HG02798 (cell line): ENCODE measurements around the gene ANO2.
"Not testable (repeated sequence)": the region's sequence is repeated elsewhere in the genome, so short reads cannot be mapped to it uniquely, and the experiment has no call there.

Experiments used
- ATAC-seq: cut with Tn5 transposase; IDR thresholded peaks from one replicate; pipeline ENCODE4 v1.9.1; 2021; ENCODE audit warnings: mild to moderate bottlenecking; ENCODE audit not compliant: unreplicated experiment, poor library complexity

Gene ANO2

GRCh38 chr12:5900076-5900475, 45.0 kb downstream of the ANO2 start:
- ATAC-seq, result no peak

- ATAC-seq, result no peak
Measured at GRCh38 chr12:5899675-5900074, 45.4 kb downstream of the ANO2 start.

GRCh38 chr12:5898874-5899273, 46.2 kb downstream of the ANO2 start:
- ATAC-seq, result no peak

DNA sequence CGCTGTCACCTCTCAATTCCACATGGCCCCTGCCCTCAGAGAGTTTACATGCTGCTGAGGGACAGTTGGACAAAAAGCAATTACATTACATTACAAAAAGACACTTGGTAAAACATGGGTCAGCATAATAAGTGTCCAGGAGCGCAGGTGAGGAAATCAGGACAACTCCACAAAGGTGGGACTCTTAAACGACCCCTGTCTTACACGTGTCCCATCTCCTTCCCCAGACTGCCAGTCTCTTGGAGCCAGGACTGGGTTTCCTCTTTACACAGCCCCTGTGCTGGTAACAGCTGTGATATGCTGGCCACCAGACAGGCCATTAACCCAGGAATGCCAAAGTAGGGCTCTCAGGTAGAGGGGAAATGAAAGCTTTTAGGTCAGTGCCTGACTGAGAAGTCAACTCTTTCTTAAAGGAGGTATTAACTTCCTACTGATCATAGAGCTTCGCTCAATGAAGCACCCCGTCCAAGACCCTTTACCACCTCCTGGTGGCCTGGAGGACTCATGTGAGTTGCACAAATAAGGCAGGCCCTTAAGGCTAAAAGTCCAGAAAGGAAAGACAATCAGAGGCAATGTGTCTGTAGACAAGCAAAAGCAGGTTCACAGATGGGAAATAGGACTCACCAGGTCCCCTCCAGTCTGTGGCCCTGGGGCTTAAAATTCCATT, 55.5 kb downstream of the ANO2 start:
- no peak for ATAC-seq

- no peak for ATAC-seq
Measured at GRCh38 chr12:5888816-5889315, 56.2 kb downstream of the ANO2 start.

- not testable (repeated sequence) for ATAC-seq
Measured at GRCh38 chr12:5887819-5888218, 57.2 kb downstream of the ANO2 start.

GRCh38 chr12:5884866-5885265, 60.2 kb downstream of the ANO2 start:
- no peak for ATAC-seq

GRCh38 chr12:5884285-5884684, 60.8 kb downstream of the ANO2 start:
- no peak for ATAC-seq

- ATAC-seq, result no peak
Measured at GRCh38 chr12:5882511-5883190, 62.4 kb downstream of the ANO2 start.

- ATAC-seq, result no peak
Measured at GRCh38 chr12:5881666-5882065, 63.4 kb downstream of the ANO2 start.

GRCh38 chr12:5881101-5881606, 63.9 kb downstream of the ANO2 start:
- no peak for ATAC-seq

GRCh38 chr12:5875851-5876250, 69.2 kb downstream of the ANO2 start:
- ATAC-seq, result no peak

GRCh38 chr12:5874514-5874913, 70.5 kb downstream of the ANO2 start:
- ATAC-seq, result no peak

GRCh38 chr12:5873281-5873919, 71.7 kb downstream of the ANO2 start:
- ATAC-seq, result no peak

- no peak for ATAC-seq
Measured at GRCh38 chr12:5872745-5873144, 72.3 kb downstream of the ANO2 start.

- no peak for ATAC-seq
Measured at GRCh38 chr12:5871741-5872140, 73.3 kb downstream of the ANO2 start.

GRCh38 chr12:5870183-5870582, 74.9 kb downstream of the ANO2 start:
- ATAC-seq, result no peak

- ATAC-seq, result no peak
Measured at GRCh38 chr12:5868625-5869295, 76.3 kb downstream of the ANO2 start.

DNA sequence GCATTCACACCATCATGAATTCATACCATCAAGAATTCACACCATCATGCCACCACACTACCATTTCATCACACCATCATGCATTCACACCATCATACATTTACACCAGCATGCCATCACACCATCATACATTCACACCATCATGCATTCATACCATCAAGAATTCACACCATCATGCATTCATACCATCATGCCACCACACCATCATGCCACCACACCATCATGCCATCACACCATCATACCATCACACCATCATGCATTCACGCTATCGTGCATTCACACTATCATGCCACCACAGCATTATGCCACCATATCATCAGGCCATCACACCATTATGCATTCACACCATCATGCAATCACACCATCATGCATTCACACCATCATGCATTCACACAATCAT, 79.7 kb downstream of the ANO2 start:
- no peak for ATAC-seq

DNA sequence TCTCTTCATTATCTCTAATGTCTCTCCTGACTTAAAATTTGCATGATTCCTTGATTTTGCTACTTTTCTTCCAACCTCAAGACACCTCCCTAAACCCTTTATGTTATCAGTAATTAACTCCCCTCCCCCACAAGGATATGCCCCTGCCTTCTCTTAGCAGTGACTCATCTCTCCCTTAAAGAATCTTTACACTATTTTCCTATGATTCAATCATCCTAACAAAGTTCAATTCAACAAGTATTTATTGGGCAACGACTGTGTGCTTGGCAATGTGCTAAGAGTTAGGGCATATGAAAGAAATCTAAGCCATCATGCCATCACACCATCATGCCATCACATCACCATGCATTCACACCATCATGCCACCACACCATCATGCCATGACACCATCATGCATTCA, 80.1 kb downstream of the ANO2 start:
- no peak for ATAC-seq

- no peak for ATAC-seq
Measured at GRCh38 chr12:5864301-5864700, 80.8 kb downstream of the ANO2 start.
